Skeletal muscle cell (primary cell): ENCODE measurements around the gene PLXNA4.

Experiments
- DNase-seq: peaks from one replicate; pipeline ENCODE4 v3.0.0-alpha.2; 2010; ENCODE audit warnings: low read depth
- H3K4me3 ChIP-seq: 2 replicates; pipeline ENCODE4 v1.5.1; 2011; ENCODE audit warnings: low read depth, mild to moderate bottlenecking, control low read depth, low read length, moderate library complexity

PLXNA4 gene

GRCh38 chr7:132270517-132270916 lies 305.8 kb downstream of the PLXNA4 start:
- H3K4me3 ChIP-seq, result no peak overlapping the region
- no peak for DNase-seq

- DNase-seq, result no peak
- no peak overlapping the region for H3K4me3 ChIP-seq
Measured at GRCh38 chr7:132269718-132270117, 306.6 kb downstream of the PLXNA4 start.

GRCh38 chr7:132263151-132263550 lies 313.1 kb downstream of the PLXNA4 start:
- H3K4me3 ChIP-seq, result no peak overlapping the region
- no peak for DNase-seq

- DNase-seq, result no peak
- H3K4me3 ChIP-seq, result no peak overlapping the region
Measured at GRCh38 chr7:132262160-132262470, 314.2 kb downstream of the PLXNA4 start.

- no peak for DNase-seq
- H3K4me3 ChIP-seq, result no peak overlapping the region
Measured at GRCh38 chr7:132261327-132262159, 314.7 kb downstream of the PLXNA4 start.

GRCh38 chr7:132258231-132258630 lies 318.0 kb downstream of the PLXNA4 start:
- H3K4me3 ChIP-seq, result no peak overlapping the region

GRCh38 chr7:132257253-132257652 lies 319.0 kb downstream of the PLXNA4 start:
- no peak overlapping the region for H3K4me3 ChIP-seq
- DNase-seq, result no peak

More at GRCh38 chr7:132258231-132258630, 318.0 kb downstream of the PLXNA4 start:
- no peak for DNase-seq

- no peak overlapping the region for H3K4me3 ChIP-seq
Measured at GRCh38 chr7:132256721-132257212, 319.5 kb downstream of the PLXNA4 start.

GRCh38 chr7:132255898-132256297 lies 320.4 kb downstream of the PLXNA4 start:
- DNase-seq, result no peak

More at GRCh38 chr7:132256721-132257212, 319.5 kb downstream of the PLXNA4 start:
- DNase-seq, result no peak

GRCh38 chr7:132255115-132255797 lies 321.0 kb downstream of the PLXNA4 start:
- no peak overlapping the region for H3K4me3 ChIP-seq
- DNase-seq, result no peak

More at GRCh38 chr7:132255898-132256297, 320.4 kb downstream of the PLXNA4 start:
- no peak overlapping the region for H3K4me3 ChIP-seq

- no peak for DNase-seq
- H3K4me3 ChIP-seq, result no peak overlapping the region
Measured at GRCh38 chr7:132254455-132254854, 321.8 kb downstream of the PLXNA4 start.

GRCh38 chr7:132252793-132253100 lies 323.5 kb downstream of the PLXNA4 start:
- H3K4me3 ChIP-seq, result no peak overlapping the region
- no peak for DNase-seq

GRCh38 chr7:132251327-132251659 lies 325.0 kb downstream of the PLXNA4 start:
- no peak for DNase-seq
- H3K4me3 ChIP-seq, result no peak overlapping the region

- no peak for DNase-seq
Measured at GRCh38 chr7:132250480-132251326, 325.6 kb downstream of the PLXNA4 start.

GRCh38 chr7:132249256-132249971 lies 326.9 kb downstream of the PLXNA4 start:
- no peak overlapping the region for H3K4me3 ChIP-seq
- DNase-seq, result no peak

More at GRCh38 chr7:132250480-132251326, 325.6 kb downstream of the PLXNA4 start:
- H3K4me3 ChIP-seq, result no peak overlapping the region

GRCh38 chr7:132248841-132249240 lies 327.4 kb downstream of the PLXNA4 start:
- DNase-seq, result no peak
- H3K4me3 ChIP-seq, result no peak overlapping the region

GRCh38 chr7:132247995-132248618 lies 328.2 kb downstream of the PLXNA4 start:
- no peak for DNase-seq
- H3K4me3 ChIP-seq, result no peak overlapping the region

GRCh38 chr7:132246591-132246990 lies 329.7 kb downstream of the PLXNA4 start:
- no peak overlapping the region for H3K4me3 ChIP-seq
- no peak for DNase-seq

GRCh38 chr7:132245539-132245938 lies 330.7 kb downstream of the PLXNA4 start:
- no peak for DNase-seq
- no peak overlapping the region for H3K4me3 ChIP-seq
